PC-3 (cell line): ENCODE data around the gene KIF1B. TPM values are rescaled to one million over a fixed set of nuclear protein-coding genes. Genes with fewer than 3 reads are reported as not detected.

ENCODE experiments used
- ATAC-seq: fragments of 200-7000 bp; cut with Tn5 transposase; 2 replicates; pipeline ENCODE4 v1.9.1; 2020; ENCODE audit warnings: mild to moderate bottlenecking, moderate library complexity
- BruUV-seq: library from RNA; stranded (reverse); fragments of 400-500 nt; replicated peaks from 2 replicates; lab custom pipeline; 2021; lab: Mats Ljungman, UMichigan
- CTCF ChIA-PET: fragments of 300-600 bp; sonication (Branson Sonifier 250); formaldehyde crosslinking; loops from one replicate; lab custom pipeline; 2022; ENCODE audit warnings: antibody characterized with exemption; lab: Charles Lee
- POLR2A ChIA-PET: fragments of 300-600 bp; sonication (Branson Sonifier 250); formaldehyde crosslinking; loops from one replicate; lab custom pipeline; 2022; ENCODE audit warnings: antibody characterized with exemption; ENCODE audit not compliant: unreplicated experiment; lab: Charles Lee
- DNase-seq: peaks from one replicate; pipeline ENCODE4 v3.0.0-alpha.2; 2015
- H2AFZ ChIP-seq: fragments of 300-600 bp; sonication (generic); 2 replicates; pipeline ENCODE4 v1.6.0; 2016; ENCODE audit warnings: antibody characterized with exemption, low read length
- H3F3A ChIP-seq: fragments of 300-600 bp; sonication (generic); one replicate; pipeline ENCODE4 v1.6.0; 2017; ENCODE audit warnings: antibody characterized with exemption, low read length, control low read depth, mild to moderate bottlenecking; ENCODE audit not compliant: unreplicated experiment
- H3K27ac ChIP-seq: fragments of 300-600 bp; sonication (generic); 2 replicates; pipeline ENCODE4 v1.5.1; 2016; ENCODE audit warnings: mild to moderate bottlenecking, low read length
- H3K27me3 ChIP-seq: fragments of 300-600 bp; sonication (generic); 2 replicates; pipeline ENCODE4 v1.6.1; 2016; ENCODE audit warnings: low read length, mixed read lengths
- H3K36me3 ChIP-seq: fragments of 300-600 bp; sonication (generic); 2 replicates; pipeline ENCODE4 v1.6.1; 2016; ENCODE audit warnings: low read depth, mixed run types, low read length, mixed read lengths
- H3K4me1 ChIP-seq: fragments of 300-600 bp; sonication (generic); 2 replicates; pipeline ENCODE4 v1.5.1; 2016; ENCODE audit warnings: low read length; ENCODE audit not compliant: insufficient read depth
- H3K4me2 ChIP-seq: fragments of 300-600 bp; sonication (generic); 2 replicates; pipeline ENCODE4 v1.6.0; 2016; ENCODE audit warnings: low read length
- H3K4me3 ChIP-seq: fragments of 300-600 bp; sonication (generic); 2 replicates; pipeline ENCODE4 v1.5.1; 2016; ENCODE audit warnings: mild to moderate bottlenecking, low read length, mixed read lengths
- H3K79me2 ChIP-seq: fragments of 300-600 bp; sonication (generic); 2 replicates; pipeline ENCODE4 v1.6.1; 2017; ENCODE audit warnings: low read length, mixed read lengths
- H3K9ac ChIP-seq: fragments of 300-600 bp; sonication (generic); 2 replicates; pipeline ENCODE4 v1.6.0; 2016; ENCODE audit warnings: mild to moderate bottlenecking, low read length
- H3K9me2 ChIP-seq: fragments of 300-600 bp; sonication (generic); replicated peaks from 2 replicates; pipeline ENCODE4 v1.6.1; 2016; ENCODE audit warnings: mixed run types, low read length, mixed read lengths
- H3K9me3 ChIP-seq: fragments of 300-600 bp; sonication (generic); 2 replicates; pipeline ENCODE4 v1.6.1; 2016; ENCODE audit warnings: low read length, mixed read lengths
- H4K20me1 ChIP-seq: fragments of 300-600 bp; sonication (generic); 2 replicates; pipeline ENCODE4 v1.6.1; 2016; ENCODE audit warnings: low read length, mixed read lengths
- CTCF ChIP-seq: fragments of 300-600 bp; sonication (generic); conservative IDR thresholded peaks from 2 replicates; pipeline ENCODE4 v1.5.1; 2017; ENCODE audit warnings: antibody characterized with exemption, low read depth, mild to moderate bottlenecking, low read length
- EZH2 ChIP-seq: fragments of 300-600 bp; sonication (generic); IDR thresholded peaks from one replicate; pipeline ENCODE4 v1.6.1; 2017; ENCODE audit warnings: antibody characterized with exemption, mild to moderate bottlenecking, low read length; ENCODE audit not compliant: unreplicated experiment
- EZH2phosphoT487 ChIP-seq: fragments of 300-600 bp; sonication (generic); IDR thresholded peaks from 2 replicates; pipeline ENCODE4 v1.6.1; 2018; ENCODE audit warnings: mild to moderate bottlenecking, antibody characterized with exemption, low read length, borderline replicate concordance
- intact Hi-C: fragments of 100-400 bp; cut with micrococcal nuclease; formaldehyde crosslinking; loops from 2 replicates; pipeline ENCODE4 v1.9.0; 2023
- total RNA-seq: library from RNA; depleted of rRNA; stranded (reverse); fragments of >200 nt; gene quantifications from 2 replicates; pipeline ENCODE4 v1.2.3, GENCODE V29; 2014

Gene KIF1B
- total RNA-seq, 1 experiment from 2014 or later, result 21.4 TPM

GRCh38 chr1:10207810-10208209 is 2.6 kb upstream of the KIF1B start:
- POLR2A ChIA-PET, result no interaction called here
- intact Hi-C loops, result no loop called here
- CTCF ChIA-PET, result no interaction called here

DNA sequence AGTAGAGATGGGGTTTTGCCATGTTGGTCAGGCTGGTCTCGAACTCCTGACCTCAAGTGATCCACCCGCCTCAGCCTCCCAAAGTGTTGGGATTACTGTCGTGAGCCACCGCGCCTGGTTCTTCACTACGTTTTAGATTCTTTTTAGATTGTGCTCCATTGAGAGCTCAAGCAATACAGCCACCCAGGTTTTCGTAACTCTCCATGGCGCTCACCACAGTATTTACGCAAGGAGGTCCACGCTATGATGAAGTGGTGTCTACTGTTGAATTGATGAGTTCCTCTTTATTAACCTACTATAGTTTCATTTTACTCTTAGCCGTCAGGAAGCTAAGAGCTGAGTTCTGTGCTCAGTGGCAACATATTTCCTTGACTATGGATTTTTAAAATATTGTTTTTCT is 1.8 kb upstream of the KIF1B start:
- peaks cover 27% of the 10 kb centered on the region for H3K79me2 ChIP-seq
- BruUV-seq, result no TSS peak

More at GRCh38 chr1:10207810-10208209, 2.6 kb upstream of the KIF1B start:
- Histone ChIP-seq H2AFZ (no peak overlapping the region), H3K9me2 (no peaks in the 10 kb centered on the region), H3K4me2 (no peak overlapping the region), H3K9me3 (no peaks in the 10 kb centered on the region), H3K79me2 (peaks cover 20% of the 10 kb centered on the region), H3K4me1 (peaks cover 13% of the 10 kb centered on the region), H4K20me1 (peaks cover 10% of the 10 kb centered on the region), H3K4me3 (no peak overlapping the region), H3K36me3 (no peaks in the 10 kb centered on the region), H3K27me3 (no peaks in the 10 kb centered on the region), H3F3A (no peaks in the 10 kb centered on the region), H3K27ac (no peak overlapping the region), H3K9ac (no peak overlapping the region)
- ATAC-seq, result no peak
- no TSS peak for BruUV-seq
- no peak for DNase-seq
- no peak for TF ChIP-seq EZH2phosphoT487
- no peak for TF ChIP-seq CTCF
- TF ChIP-seq EZH2, result no peak

More for the DNA sequence above, 1.8 kb upstream of the KIF1B start:
- H3K27me3 ChIP-seq, result no peaks in the 10 kb centered on the region
- ATAC-seq, result no peak
- no peak for DNase-seq
- peaks cover 17% of the 10 kb centered on the region for H4K20me1 ChIP-seq
- H2AFZ ChIP-seq, result no peak overlapping the region
- H3F3A ChIP-seq, result no peaks in the 10 kb centered on the region
- POLR2A ChIA-PET, result no interaction called here
- H3K4me2 ChIP-seq, result no peak overlapping the region
- intact Hi-C loops, result no loop called here
- H3K9ac ChIP-seq, result no peak overlapping the region
- H3K9me2 ChIP-seq, result no peaks in the 10 kb centered on the region
- TF ChIP-seq EZH2phosphoT487, result no peak
- TF ChIP-seq CTCF, result no peak
- no peak for TF ChIP-seq EZH2
- H3K36me3 ChIP-seq, result no peaks in the 10 kb centered on the region
- CTCF ChIA-PET, result interaction anchor here (1.8 kb wide), 1 partner anchor 129 kb away, joined by 6 read pairs; no protein-coding TSS in a partner anchor
- peaks cover 18% of the 10 kb centered on the region for H3K4me1 ChIP-seq
- H3K9me3 ChIP-seq, result no peaks in the 10 kb centered on the region
- H3K27ac ChIP-seq, result no peak overlapping the region
- no peak overlapping the region for H3K4me3 ChIP-seq
